Caco-2 (cell line): ENCODE results near the gene ZBED4. TPM values are rescaled to one million over a fixed set of nuclear protein-coding genes. Genes with fewer than 3 reads are reported as not detected.

Experiments used
- BruUV-seq: library from RNA; stranded (reverse); fragments of 400-500 nt; replicated peaks from 2 replicates; lab custom pipeline; 2021; lab: Mats Ljungman, UMichigan
- CTCF ChIA-PET: fragments of 300-600 bp; sonication (Branson Sonifier 250); formaldehyde crosslinking; loops from one replicate; lab custom pipeline; 2022; ENCODE audit warnings: antibody characterized with exemption; lab: Charles Lee
- POLR2A ChIA-PET: fragments of 300-600 bp; sonication (Branson Sonifier 250); formaldehyde crosslinking; loops from one replicate; lab custom pipeline; 2022; ENCODE audit warnings: antibody characterized with exemption; lab: Charles Lee
- DNase-seq, 2 experiments: peaks; one replicate each; pipeline versions ENCODE4 v3.0.0 to v3.0.0-alpha.2; 2020 to 2022
- H3K27me3 ChIP-seq: replicated peaks from 2 replicates; pipeline ENCODE4 v1.6.0; 2011; ENCODE audit warnings: low read length; ENCODE audit not compliant: control insufficient read depth, insufficient read depth
- H3K36me3 ChIP-seq: 2 replicates; pipeline ENCODE4 v1.5.1; 2011; ENCODE audit warnings: low read length; ENCODE audit not compliant: control insufficient read depth, insufficient read depth
- H3K4me1 ChIP-seq: fragments of 250-450 bp; sonication (Bioruptor Pico); 2 replicates; pipeline ENCODE4 v1.5.1; 2020; ENCODE audit warnings: mild to moderate bottlenecking
- H3K4me3 ChIP-seq: 2 replicates; pipeline ENCODE4 v1.5.1; 2011; ENCODE audit warnings: low read depth, mild to moderate bottlenecking, control low read depth, low read length
- H3K9me3 ChIP-seq: fragments of 250-450 bp; sonication (Bioruptor Pico); 2 replicates; pipeline ENCODE4 v1.5.1; 2020; ENCODE audit warnings: mild to moderate bottlenecking, moderate library complexity
- H3K27ac Mint-ChIP-seq: one replicate; pipeline ENCODE4 v1.8.0; 2022; ENCODE audit warnings: mixed read lengths; ENCODE audit not compliant: unreplicated experiment
- H3K27me3 Mint-ChIP-seq: one replicate; pipeline ENCODE4 v1.8.0; 2022; ENCODE audit warnings: mixed read lengths; ENCODE audit not compliant: insufficient read depth, unreplicated experiment
- H3K36me3 Mint-ChIP-seq: one replicate; pipeline ENCODE4 v1.8.0; 2022; ENCODE audit warnings: mild to moderate bottlenecking, mixed read lengths; ENCODE audit not compliant: insufficient read depth, unreplicated experiment
- H3K4me1 Mint-ChIP-seq: one replicate; pipeline ENCODE4 v1.8.0; 2022; ENCODE audit warnings: low read depth, mixed read lengths; ENCODE audit not compliant: unreplicated experiment
- H3K4me3 Mint-ChIP-seq: one replicate; pipeline ENCODE4 v1.8.0; 2022; ENCODE audit warnings: mild to moderate bottlenecking, moderate library complexity, mixed read lengths; ENCODE audit not compliant: unreplicated experiment
- H3K9me3 Mint-ChIP-seq: one replicate; pipeline ENCODE4 v1.8.0; 2022; ENCODE audit warnings: mixed read lengths; ENCODE audit not compliant: unreplicated experiment
- intact Hi-C: fragments of 100-400 bp; cut with micrococcal nuclease; formaldehyde crosslinking; loops from one replicate; pipeline ENCODE4 v1.10.0; 2022; ENCODE audit not compliant: unreplicated experiment
- total RNA-seq: library from RNA; stranded (reverse); gene quantifications from 2 replicates; pipeline ENCODE4 v1.2.3, GENCODE V29; 2022
- TF ChIP-seq, protein P1 (sequence below), 2 experiments: fragments of 200-600 bp in 1 of 2; IDR thresholded peaks; 1 replicate in 1 of 2; 2 replicates in 1 of 2; pipeline versions ENCODE4 v1.5.1 to v1.8.0; 2011 to 2022; ENCODE audit warnings: antibody characterized with exemption in 1 of 2, control low read depth in 1 of 2, inconsistent platforms in 1 of 2, low read depth in 1 of 2, low read length in 1 of 2, mild to moderate bottlenecking in 1 of 2, moderate library complexity in 1 of 2; ENCODE audit not compliant: insufficient read depth in 1 of 2, severe bottlenecking in 1 of 2, unreplicated experiment in 1 of 2

Gene ZBED4
- total RNA-seq, 1 experiment from 2014 or later: 17.3 TPM

DNA sequence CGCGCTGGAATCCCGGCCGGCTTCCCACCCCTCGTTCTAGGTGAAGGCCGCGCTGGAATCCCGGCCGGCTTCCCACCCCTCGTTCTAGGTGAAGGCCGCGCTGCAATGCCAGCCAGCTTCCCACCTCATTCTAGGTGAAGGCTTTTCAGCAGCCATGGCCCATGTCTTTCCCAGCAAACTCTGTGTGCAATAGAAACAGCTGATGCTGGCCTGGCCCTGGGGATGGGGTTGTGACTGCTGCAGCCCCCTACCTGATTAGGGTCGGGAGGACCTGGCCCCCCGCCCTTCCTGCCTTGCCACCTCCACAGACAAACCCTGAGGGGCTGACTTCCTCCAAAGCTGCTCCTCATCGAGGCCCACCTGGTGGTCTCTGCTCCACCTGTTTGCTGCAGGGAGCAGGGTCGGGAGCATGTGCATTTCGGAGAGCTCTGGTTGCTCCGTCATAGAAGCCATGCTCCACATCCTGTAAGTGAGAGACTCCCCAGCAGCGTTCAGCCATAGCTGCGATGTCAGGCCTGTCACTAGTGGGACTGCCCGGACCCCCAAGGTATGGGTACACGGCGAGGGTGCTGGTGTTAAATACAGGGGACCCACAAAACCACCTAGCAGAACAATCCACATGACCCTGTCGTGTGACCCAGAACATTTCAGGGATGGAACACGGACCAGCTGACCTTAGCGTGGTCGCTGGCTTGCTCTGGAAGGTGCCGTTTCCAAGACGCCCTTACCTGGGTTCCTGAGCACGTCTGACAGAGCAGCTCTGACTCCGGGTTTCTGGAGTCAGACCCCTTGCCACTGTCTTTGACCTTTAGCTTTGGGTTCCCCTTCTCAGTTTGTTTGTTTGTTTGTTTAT lies 3.3 kb downstream of the ZBED4 start:
- POLR2A ChIA-PET: interaction anchor here (0.6 kb wide), 1 partner anchor 74 kb away, joined by 5 read pairs; no protein-coding TSS in a partner anchor
- no peak overlapping the region for H3K27ac Mint-ChIP-seq
- peaks cover 16% of the 10 kb centered on the region for H3K4me1 ChIP-seq

DNA sequence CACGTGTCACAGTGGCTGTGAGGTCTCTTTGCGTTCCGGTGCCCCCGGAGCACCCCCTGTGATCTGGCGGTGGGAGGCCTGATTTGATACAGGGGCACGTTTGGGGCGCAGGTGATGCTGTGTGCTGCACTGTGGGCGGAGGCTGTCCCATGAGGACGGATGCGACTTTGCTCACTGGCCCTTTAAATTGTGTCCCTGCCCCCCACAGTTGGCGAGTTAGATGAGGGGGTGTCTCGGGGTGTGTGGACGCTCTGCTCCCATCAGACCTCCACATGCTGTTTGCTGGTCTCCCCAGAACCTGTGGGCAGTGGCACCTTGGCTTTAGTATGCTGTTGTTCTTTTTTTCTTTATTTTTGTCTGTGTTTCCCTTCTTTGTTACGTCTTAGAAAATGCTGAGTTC lies 5.2 kb downstream of the ZBED4 start:
- Histone ChIP-seq H3K9me3 (no peaks in the 10 kb centered on the region), H3K27me3 (no peaks in the 10 kb centered on the region), H3K4me1 (peaks cover 9% of the 10 kb centered on the region), H3K4me3 (no peak overlapping the region), H3K36me3 (no peaks in the 10 kb centered on the region)
- CTCF ChIA-PET: no interaction called here
- POLR2A ChIA-PET: no interaction called here
- TF ChIP-seq, protein P1, sequence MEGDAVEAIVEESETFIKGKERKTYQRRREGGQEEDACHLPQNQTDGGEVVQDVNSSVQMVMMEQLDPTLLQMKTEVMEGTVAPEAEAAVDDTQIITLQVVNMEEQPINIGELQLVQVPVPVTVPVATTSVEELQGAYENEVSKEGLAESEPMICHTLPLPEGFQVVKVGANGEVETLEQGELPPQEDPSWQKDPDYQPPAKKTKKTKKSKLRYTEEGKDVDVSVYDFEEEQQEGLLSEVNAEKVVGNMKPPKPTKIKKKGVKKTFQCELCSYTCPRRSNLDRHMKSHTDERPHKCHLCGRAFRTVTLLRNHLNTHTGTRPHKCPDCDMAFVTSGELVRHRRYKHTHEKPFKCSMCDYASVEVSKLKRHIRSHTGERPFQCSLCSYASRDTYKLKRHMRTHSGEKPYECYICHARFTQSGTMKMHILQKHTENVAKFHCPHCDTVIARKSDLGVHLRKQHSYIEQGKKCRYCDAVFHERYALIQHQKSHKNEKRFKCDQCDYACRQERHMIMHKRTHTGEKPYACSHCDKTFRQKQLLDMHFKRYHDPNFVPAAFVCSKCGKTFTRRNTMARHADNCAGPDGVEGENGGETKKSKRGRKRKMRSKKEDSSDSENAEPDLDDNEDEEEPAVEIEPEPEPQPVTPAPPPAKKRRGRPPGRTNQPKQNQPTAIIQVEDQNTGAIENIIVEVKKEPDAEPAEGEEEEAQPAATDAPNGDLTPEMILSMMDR (IDR thresholded peaks at IDR 0.05; ENCODE audit: insufficient read depth in 1 of 2, low read depth in 1 of 2, low read length in 1 of 2, severe bottlenecking in 1 of 2, unreplicated experiment in 1 of 2): no peak
- peaks cover 22% of the 10 kb centered on the region for H3K36me3 Mint-ChIP-seq
- BruUV-seq: no TSS peak
- no peaks in the 10 kb centered on the region for H3K27me3 Mint-ChIP-seq
- H3K4me3 Mint-ChIP-seq: no peak overlapping the region
- peaks cover 12% of the 10 kb centered on the region for H3K4me1 Mint-ChIP-seq
- intact Hi-C loops: no loop called here
- no peak for DNase-seq
- H3K27ac Mint-ChIP-seq: no peak overlapping the region
- no peaks in the 10 kb centered on the region for H3K9me3 Mint-ChIP-seq

More for the DNA sequence above, 3.3 kb downstream of the ZBED4 start:
- peaks cover 12% of the 10 kb centered on the region for H3K4me1 Mint-ChIP-seq
- intact Hi-C loops: no loop called here
- DNase-seq: no peak
- Histone ChIP-seq H3K27me3 (no peaks in the 10 kb centered on the region), H3K36me3 (no peaks in the 10 kb centered on the region), H3K9me3 (no peaks in the 10 kb centered on the region), H3K4me3 (no peak overlapping the region)
- TF ChIP-seq, protein P1 (IDR thresholded peaks at IDR 0.05; ENCODE audit: insufficient read depth in 1 of 2, low read depth in 1 of 2, low read length in 1 of 2, severe bottlenecking in 1 of 2, unreplicated experiment in 1 of 2): no peak
- CTCF ChIA-PET: no interaction called here
- no peaks in the 10 kb centered on the region for H3K9me3 Mint-ChIP-seq
- H3K27me3 Mint-ChIP-seq: no peaks in the 10 kb centered on the region
- H3K36me3 Mint-ChIP-seq: peaks cover 22% of the 10 kb centered on the region
- H3K4me3 Mint-ChIP-seq: no peak overlapping the region
- no TSS peak for BruUV-seq

DNA sequence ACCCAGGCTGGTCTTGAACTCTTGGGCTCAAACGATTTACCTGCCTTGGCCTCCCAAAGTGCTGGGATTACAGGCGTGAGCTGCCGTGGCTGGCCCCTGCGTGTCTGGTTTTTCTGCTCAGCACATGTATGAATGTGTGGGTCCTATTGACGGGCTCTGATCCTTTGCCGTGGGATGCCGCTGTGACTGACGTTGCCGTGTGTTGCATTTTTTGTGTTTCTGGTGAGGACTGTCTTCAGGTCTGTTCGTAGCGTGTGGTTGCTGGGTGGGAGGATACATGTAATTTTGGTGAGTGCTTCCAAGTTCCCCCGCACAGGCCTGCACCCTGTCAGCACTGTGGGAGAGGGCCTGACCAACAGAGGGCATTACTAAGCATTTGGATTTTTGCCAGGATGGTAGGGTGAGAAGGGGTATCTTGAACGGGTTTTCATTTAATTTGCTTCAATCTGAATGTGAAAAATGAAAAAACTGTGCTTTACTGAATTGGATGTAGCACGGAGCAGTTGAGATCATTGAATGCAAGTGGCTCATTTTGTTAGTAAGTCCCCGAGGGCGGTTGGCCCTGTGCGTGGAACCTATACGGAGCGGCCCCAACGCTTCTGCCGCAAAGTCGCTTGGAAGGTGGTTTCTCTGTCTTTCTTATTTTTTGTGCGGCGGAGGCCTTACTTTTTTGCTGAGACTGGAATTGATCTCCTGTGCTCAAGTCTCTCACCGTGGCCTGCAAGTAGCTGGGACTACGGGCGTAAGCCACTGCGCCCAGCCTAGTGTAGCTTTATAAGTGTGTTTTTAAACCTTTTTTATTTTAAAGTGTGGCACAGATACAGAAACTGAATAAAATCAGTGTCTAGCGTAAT lies 8.2 kb downstream of the ZBED4 start:
- ChIA-PET CTCF (no interaction called here), POLR2A (no interaction called here)
- no peaks in the 10 kb centered on the region for H3K27me3 Mint-ChIP-seq
- Histone ChIP-seq H3K9me3 (no peaks in the 10 kb centered on the region), H3K4me1 (no peaks in the 10 kb centered on the region), H3K4me3 (no peak overlapping the region), H3K27me3 (no peaks in the 10 kb centered on the region), H3K36me3 (0 out of 2 replicates have a peak, but pooled peaks cover 1% of the 10 kb centered on the region)
- H3K27ac Mint-ChIP-seq: no peak overlapping the region
- H3K4me1 Mint-ChIP-seq: no peaks in the 10 kb centered on the region
- DNase-seq: no peak
- H3K36me3 Mint-ChIP-seq: peaks cover 33% of the 10 kb centered on the region
- H3K4me3 Mint-ChIP-seq: no peak overlapping the region
- intact Hi-C loops: no loop called here
- peaks cover 16% of the 10 kb centered on the region for H3K9me3 Mint-ChIP-seq
- no TSS peak for BruUV-seq
- TF ChIP-seq, protein P1 (IDR thresholded peaks at IDR 0.05; ENCODE audit: insufficient read depth in 1 of 2, low read depth in 1 of 2, low read length in 1 of 2, severe bottlenecking in 1 of 2, unreplicated experiment in 1 of 2): no peak
